HG03565 (cell line): ENCODE data around the gene MYL4.
"Not testable (repeated sequence)": the region's sequence is repeated elsewhere in the genome, so short reads cannot be mapped to it uniquely, and the experiment has no call there.

Experiments used
- ATAC-seq: cut with Tn5 transposase; IDR thresholded peaks from one replicate; pipeline ENCODE4 v1.9.1; 2021; ENCODE audit warnings: mild to moderate bottlenecking, moderate library complexity; ENCODE audit not compliant: unreplicated experiment

Gene MYL4

GRCh38 chr17:47239967-47240651 is 31.0 kb downstream of the MYL4 start:
- no peak for ATAC-seq

- no peak for ATAC-seq
These were observed 31.7 kb downstream of the MYL4 start for GRCh38 chr17:47240806-47241205.

GRCh38 chr17:47242648-47243047 is 33.5 kb downstream of the MYL4 start:
- no peak for ATAC-seq

GRCh38 chr17:47243737-47244598 is 34.8 kb downstream of the MYL4 start:
- no peak for ATAC-seq

GRCh38 chr17:47244697-47245096 is 35.5 kb downstream of the MYL4 start:
- ATAC-seq: no peak

GRCh38 chr17:47246120-47246519 is 37.0 kb downstream of the MYL4 start:
- no peak for ATAC-seq

- ATAC-seq: no peak
These were observed 41.7 kb downstream of the MYL4 start for GRCh38 chr17:47250855-47251254.

- ATAC-seq: no peak
These were observed 42.3 kb downstream of the MYL4 start for GRCh38 chr17:47251421-47251940.

- no peak for ATAC-seq
These were observed 43.1 kb downstream of the MYL4 start for GRCh38 chr17:47252209-47252608.

- no peak for ATAC-seq
These were observed 43.8 kb downstream of the MYL4 start for GRCh38 chr17:47252766-47253512.

- ATAC-seq: peak; percentile 56
These were observed 44.6 kb downstream of the MYL4 start, which contains the start of gene ITGB3 for GRCh38 chr17:47253541-47254402. Gene ITGB3, plus strand, starts transcription at chr17:47253827. Its CDS starts 35 bp downstream, at chr17:47253862.

GRCh38 chr17:47254403-47254943 is 45.3 kb downstream of the MYL4 start:
- ATAC-seq: no peak

- ATAC-seq: no peak
These were observed 48.6 kb downstream of the MYL4 start for GRCh38 chr17:47257651-47258339.

GRCh38 chr17:47262586-47262985 is 53.4 kb downstream of the MYL4 start:
- no peak for ATAC-seq

- ATAC-seq: no peak
These were observed 55.0 kb downstream of the MYL4 start for GRCh38 chr17:47264166-47264565.

GRCh38 chr17:47265983-47266541 is 56.9 kb downstream of the MYL4 start:
- no peak for ATAC-seq

GRCh38 chr17:47266782-47267181 is 57.6 kb downstream of the MYL4 start:
- ATAC-seq: no peak

GRCh38 chr17:47267354-47267828 is 58.2 kb downstream of the MYL4 start:
- no peak for ATAC-seq

GRCh38 chr17:47268964-47269363 is 59.8 kb downstream of the MYL4 start:
- ATAC-seq: not testable (repeated sequence)
